GM21367 (cell line): ENCODE results near the gene DLG2.
"Not testable (repeated sequence)": the region's sequence is repeated elsewhere in the genome, so short reads cannot be mapped to it uniquely, and the experiment has no call there.

Source experiments
- ATAC-seq: cut with Tn5 transposase; IDR thresholded peaks from one replicate; pipeline ENCODE4 v1.9.1; 2021; ENCODE audit not compliant: unreplicated experiment

DLG2 gene

GRCh38 chr11:84865791-84866535, 761.2 kb downstream of the DLG2 start:
- no peak for ATAC-seq

- ATAC-seq, result no peak
These were observed 761.9 kb downstream of the DLG2 start for GRCh38 chr11:84865257-84865656.

- ATAC-seq, result no peak
These were observed 769.4 kb downstream of the DLG2 start for GRCh38 chr11:84857746-84858145.

GRCh38 chr11:84855508-84856245, 771.5 kb downstream of the DLG2 start:
- no peak for ATAC-seq

GRCh38 chr11:84854498-84854880, 772.7 kb downstream of the DLG2 start:
- no peak for ATAC-seq

- no peak for ATAC-seq
These were observed 773.2 kb downstream of the DLG2 start for GRCh38 chr11:84853841-84854497.

- ATAC-seq, result no peak
These were observed 779.3 kb downstream of the DLG2 start for GRCh38 chr11:84847842-84848241.

- not testable (repeated sequence) for ATAC-seq
These were observed 786.9 kb downstream of the DLG2 start for GRCh38 chr11:84840201-84840600.

GRCh38 chr11:84837402-84838069, 789.6 kb downstream of the DLG2 start:
- no peak for ATAC-seq

- ATAC-seq, result no peak
These were observed 790.8 kb downstream of the DLG2 start for GRCh38 chr11:84836371-84836770.

- no peak for ATAC-seq
These were observed 793.6 kb downstream of the DLG2 start for GRCh38 chr11:84833488-84834088.

- no peak for ATAC-seq
These were observed 796.8 kb downstream of the DLG2 start for GRCh38 chr11:84830372-84830771.

- no peak for ATAC-seq
These were observed 798.0 kb downstream of the DLG2 start for GRCh38 chr11:84829162-84829561.

GRCh38 chr11:84828616-84829015, 798.5 kb downstream of the DLG2 start:
- no peak for ATAC-seq

- no peak for ATAC-seq
These were observed 802.0 kb downstream of the DLG2 start for GRCh38 chr11:84825106-84825660.

- no peak for ATAC-seq
These were observed 802.5 kb downstream of the DLG2 start for GRCh38 chr11:84824624-84825023.

- no peak for ATAC-seq
These were observed 807.6 kb downstream of the DLG2 start for GRCh38 chr11:84819537-84819936.

GRCh38 chr11:84819128-84819527, 808.0 kb downstream of the DLG2 start:
- no peak for ATAC-seq

GRCh38 chr11:84817998-84818397, 809.1 kb downstream of the DLG2 start:
- ATAC-seq, result no peak

- no peak for ATAC-seq
These were observed 814.6 kb downstream of the DLG2 start for GRCh38 chr11:84812471-84812969.

GRCh38 chr11:84806354-84806753, 820.8 kb downstream of the DLG2 start:
- no peak for ATAC-seq
